Neural progenitor cell (in vitro differentiated cells): ENCODE results near the gene CORO6.

Experiments
- EZH2 ChIP-seq: fragments of 200-600 bp; sonication (generic); IDR thresholded peaks from 2 replicates; pipeline ENCODE4 v1.6.1; 2017; ENCODE audit warnings: antibody characterized with exemption, mild to moderate bottlenecking, moderate library complexity
- EZH2phosphoT487 ChIP-seq: fragments of 200-600 bp; sonication (generic); IDR thresholded peaks from 2 replicates; pipeline ENCODE4 v1.6.1; 2017; ENCODE audit warnings: antibody characterized with exemption
- TF ChIP-seq, protein P1 (sequence below): fragments of 200-600 bp; sonication (generic); IDR thresholded peaks from 2 replicates; pipeline ENCODE4 v1.5.1; 2017; ENCODE audit warnings: antibody characterized with exemption, mild to moderate bottlenecking

DNA sequence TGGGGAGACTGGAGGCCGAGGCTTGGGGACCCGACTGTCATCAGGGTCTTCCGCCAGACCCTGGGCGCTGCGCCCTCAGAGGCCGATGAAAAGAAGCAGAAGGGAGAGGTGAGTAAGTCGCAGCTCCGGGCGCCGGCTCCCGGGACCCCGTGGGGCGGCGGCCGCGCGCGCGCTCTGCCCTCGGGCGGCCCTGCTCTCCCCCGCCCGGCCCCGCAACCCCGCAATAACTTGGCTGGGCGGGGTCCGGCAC, 55.5 kb downstream of the CORO6 start:
- TF ChIP-seq, protein P1, sequence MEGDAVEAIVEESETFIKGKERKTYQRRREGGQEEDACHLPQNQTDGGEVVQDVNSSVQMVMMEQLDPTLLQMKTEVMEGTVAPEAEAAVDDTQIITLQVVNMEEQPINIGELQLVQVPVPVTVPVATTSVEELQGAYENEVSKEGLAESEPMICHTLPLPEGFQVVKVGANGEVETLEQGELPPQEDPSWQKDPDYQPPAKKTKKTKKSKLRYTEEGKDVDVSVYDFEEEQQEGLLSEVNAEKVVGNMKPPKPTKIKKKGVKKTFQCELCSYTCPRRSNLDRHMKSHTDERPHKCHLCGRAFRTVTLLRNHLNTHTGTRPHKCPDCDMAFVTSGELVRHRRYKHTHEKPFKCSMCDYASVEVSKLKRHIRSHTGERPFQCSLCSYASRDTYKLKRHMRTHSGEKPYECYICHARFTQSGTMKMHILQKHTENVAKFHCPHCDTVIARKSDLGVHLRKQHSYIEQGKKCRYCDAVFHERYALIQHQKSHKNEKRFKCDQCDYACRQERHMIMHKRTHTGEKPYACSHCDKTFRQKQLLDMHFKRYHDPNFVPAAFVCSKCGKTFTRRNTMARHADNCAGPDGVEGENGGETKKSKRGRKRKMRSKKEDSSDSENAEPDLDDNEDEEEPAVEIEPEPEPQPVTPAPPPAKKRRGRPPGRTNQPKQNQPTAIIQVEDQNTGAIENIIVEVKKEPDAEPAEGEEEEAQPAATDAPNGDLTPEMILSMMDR: no peak
- no peak for TF ChIP-seq EZH2
- no peak for TF ChIP-seq EZH2phosphoT487
